HG02852 (cell line): Measurements from ENCODE around the gene TSPAN14.
"Not testable (repeated sequence)": the region's sequence is repeated elsewhere in the genome, so short reads cannot be mapped to it uniquely, and the experiment has no call there.

ENCODE experiments used
- ATAC-seq: cut with Tn5 transposase; IDR thresholded peaks from one replicate; pipeline ENCODE4 v1.9.1; 2021; ENCODE audit warnings: mild to moderate bottlenecking, moderate library complexity; ENCODE audit not compliant: unreplicated experiment

The TSPAN14 gene, protein sequence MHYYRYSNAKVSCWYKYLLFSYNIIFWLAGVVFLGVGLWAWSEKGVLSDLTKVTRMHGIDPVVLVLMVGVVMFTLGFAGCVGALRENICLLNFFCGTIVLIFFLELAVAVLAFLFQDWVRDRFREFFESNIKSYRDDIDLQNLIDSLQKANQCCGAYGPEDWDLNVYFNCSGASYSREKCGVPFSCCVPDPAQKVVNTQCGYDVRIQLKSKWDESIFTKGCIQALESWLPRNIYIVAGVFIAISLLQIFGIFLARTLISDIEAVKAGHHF

DNA sequence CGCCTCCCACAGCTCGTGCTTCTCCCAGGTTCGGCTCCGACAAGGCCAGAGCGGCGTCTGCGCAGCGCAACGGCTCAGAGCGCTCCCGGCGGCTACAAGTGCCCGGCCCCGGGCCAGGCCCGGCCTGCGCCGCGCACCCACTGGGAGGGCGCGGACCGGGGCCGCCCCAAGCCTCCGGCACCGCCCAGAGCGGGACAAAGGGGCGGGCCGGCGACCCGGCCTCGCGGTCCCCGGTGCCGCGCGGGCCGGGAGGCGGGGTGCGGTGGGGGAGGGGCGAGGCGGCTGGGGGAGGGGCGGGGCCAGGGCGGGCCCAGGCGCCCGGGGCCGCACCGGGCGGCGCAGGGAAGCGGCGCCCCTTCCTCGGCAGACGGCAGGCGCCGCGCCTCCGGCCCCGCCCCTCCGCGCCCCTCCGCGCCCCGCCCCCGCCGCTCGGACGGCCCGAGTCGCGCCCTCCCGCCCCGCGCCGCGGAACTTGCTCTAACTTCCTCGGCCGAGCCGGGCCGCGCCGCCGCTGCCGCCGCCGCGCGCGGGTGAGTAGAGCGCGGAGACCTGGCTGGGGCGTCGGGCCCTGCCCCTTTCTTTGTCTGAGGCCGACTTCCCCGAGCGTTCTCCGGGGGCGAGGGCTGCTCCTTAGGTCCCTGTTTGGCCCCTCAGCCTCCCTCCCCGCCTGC, at the start of gene TSPAN14:
TSPAN14 (plus strand) TSS at position 469 of the 671 bp plus-strand sequence. CDS start 34,924 bp downstream, outside the sequence.
- ATAC-seq: peak; percentile 61

DNA sequence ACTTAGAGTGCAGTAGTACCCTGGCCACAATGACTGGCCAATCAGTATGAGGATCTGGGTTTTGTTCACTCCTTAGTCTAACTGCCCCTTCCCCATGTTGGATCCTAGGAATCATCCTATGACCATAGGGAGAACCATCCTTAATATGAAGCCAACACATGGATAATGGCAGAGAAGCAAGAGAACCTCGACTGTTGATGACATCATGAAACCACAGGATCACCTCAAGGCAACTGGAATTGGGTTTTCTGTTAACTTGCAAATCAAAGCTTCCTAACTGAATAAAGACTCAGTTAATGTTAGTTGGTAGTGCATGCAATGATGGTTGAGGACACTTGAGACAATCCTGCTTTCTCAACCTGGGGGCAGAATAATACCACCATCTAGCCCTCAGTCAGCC, 49.1 kb upstream of the TSPAN14 start:
- ATAC-seq: no peak

DNA sequence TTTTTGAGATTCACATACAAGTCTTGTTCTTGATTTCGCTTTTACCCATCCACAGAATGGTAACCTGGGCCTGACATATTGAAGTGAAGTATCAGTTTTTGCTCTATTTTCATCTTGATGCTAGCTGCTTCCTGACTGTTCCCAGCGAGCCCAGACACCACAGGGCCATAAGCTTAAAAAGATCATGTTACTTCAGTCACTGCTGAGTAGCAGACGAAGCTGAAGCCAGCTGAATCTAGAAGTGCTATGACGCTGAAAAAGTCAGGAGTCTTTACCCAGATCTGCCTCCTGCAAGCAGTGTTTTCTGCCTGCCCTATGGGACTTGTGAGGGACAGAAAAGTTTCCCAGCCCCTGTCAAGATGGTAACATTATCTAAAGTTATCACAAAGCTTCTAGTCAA, 48.5 kb upstream of the TSPAN14 start:
- no peak for ATAC-seq

DNA sequence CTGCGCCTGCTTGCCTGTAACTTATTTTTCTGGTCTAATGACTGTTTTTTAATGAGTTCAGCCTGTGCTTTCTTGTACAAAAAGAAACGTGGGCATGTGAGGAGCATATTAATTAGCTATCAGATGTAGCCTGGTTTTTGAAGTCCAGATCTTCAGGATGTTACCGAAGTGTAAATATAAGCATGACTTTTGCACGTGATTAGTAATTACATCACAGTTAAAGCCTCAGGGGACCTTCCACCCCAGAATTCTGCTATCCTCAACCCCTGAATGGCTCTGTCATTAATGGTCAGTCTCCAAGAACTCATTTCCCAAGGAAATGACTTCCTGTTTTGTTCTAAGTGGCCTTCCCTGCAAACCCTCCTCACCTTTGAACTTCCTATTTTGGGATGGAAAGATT, 47.9 kb upstream of the TSPAN14 start:
- no peak for ATAC-seq

DNA sequence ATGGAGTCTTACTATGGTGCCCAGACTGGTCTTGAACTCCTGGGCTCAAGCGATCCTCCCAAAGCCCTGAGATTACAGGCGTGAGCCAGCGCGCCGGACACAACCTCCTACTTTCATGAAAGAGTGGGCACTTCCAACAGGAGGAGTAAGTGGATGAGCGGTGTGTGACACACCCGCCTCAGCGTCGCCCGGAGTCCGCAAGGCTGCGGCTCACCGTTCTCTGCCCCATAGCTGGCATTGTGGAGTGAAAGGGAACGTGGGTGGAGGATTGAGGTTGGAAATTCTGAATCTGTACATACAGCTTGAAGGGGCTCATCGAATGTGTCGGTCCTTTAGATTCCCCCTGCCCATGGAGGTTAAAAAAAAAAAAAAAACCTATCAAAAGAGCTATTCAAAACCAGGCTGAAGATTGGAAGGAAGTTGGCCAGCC, 46.3 kb upstream of the TSPAN14 start:
- peak; percentile 26 for ATAC-seq

DNA sequence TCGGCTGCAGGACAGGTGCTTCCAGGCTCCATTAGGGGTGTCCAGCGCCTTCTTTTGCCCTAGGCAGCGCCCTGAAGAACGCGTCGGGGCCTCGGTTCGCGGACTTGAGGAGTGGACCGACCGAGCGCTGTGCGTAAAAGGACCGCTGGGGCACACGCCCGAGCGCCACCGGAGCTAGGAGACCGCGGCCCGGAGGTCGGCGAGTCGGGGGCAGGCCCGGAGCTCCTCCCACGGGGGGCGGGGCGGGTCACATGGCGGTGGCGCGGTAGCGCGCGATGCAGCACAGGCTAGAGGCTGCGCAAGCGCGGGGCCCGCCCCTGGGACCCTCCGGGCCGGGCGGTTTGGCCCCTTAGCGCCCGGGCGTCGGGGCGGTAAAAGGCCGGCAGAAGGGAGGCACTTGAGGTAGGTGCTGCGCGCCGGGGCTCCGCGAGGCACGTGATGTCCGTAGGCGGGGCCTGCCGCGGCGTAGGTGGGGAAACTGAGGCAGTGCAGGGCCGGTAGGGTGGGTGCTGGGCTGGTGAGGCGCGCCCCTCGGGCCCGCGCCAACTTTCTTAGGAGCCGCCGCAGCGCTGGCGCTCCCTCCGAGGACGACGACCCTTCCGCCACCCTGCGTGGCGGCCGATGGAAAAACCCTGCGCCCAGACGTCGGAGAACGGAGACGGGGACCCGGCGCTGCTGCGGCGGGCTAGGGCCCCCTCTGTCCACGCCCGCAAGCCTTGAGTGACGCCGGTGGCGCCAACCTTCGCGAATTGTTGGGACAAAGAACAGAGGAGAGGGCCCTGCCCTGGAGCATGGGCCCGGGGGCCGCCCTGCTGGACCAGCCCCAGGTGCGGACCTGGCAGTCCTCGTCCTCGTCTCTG, 45.6 kb upstream of the TSPAN14 start, which contains the start of gene PRXL2A:
PRXL2A (plus strand) TSS at position 310 of the 860 bp plus-strand sequence. CDS start 11,917 bp downstream, outside the sequence.
- ATAC-seq: peak; percentile 96

DNA sequence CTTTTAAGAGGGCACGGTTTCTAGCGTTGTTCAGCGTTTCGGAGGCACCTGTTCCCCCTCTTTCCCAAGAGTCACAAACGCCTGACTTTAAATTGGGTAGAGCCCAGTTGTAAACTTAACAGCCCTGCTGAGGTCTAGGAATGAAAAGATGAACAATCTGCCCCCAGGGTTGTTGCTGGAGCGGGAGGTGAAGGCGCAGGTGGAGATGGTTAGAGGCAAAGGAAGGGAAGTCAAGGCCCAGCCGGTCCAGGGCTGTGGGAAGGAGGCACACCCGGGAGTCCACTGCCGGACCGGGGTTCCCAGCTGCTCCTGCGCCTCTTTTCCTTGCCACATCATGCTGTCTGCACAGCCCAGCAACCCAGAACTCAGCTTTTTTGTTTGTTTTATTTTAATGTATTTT, 45.0 kb upstream of the TSPAN14 start:
- ATAC-seq: no peak

DNA sequence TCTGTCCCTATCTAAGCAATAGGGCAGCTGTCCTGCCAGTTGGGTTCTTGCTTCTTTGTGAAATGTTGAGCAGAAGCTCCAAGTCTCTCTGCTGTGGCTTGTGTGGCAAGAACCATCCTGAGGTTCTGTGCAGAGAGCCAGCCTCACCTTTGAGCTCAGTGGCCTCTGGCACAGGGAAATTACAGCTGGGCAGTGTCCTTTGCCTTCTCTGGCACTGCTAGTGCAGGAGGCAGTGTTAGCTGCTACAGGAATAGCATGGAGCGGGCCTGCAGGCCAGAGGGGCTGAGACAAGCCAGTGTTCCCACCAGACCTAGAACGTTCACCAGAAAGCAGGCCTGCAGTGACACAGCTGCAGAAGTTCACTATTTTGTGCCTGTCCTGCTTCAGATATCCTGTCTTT, 44.0 kb upstream of the TSPAN14 start:
- ATAC-seq: no peak

DNA sequence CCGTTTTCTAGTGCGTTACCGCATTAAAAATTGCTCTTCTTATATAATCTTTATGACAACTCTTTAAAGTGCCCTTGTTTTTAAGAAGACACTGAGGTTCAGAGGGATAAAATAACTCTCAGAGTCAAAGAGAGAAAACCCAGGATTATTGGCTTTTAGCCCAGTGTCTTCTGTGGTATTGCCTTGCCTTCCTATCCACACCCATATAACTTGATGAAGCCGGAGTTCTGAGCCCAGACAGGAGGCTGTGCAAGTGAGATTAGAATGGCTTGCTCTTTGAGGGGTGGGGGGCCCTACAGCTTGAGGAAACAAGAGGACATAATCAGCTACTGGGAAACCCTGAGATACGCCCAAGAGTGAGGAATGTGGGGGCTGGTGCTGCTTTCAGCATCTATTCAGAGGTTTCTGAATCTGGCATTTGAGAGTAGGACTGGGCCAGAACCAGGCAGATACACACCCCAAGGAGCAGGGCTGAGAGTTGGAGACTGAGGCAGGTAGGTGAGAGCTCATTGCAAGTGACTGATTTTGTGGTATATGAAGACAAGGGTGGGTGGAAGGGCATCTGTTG, 43.4 kb upstream of the TSPAN14 start:
- no peak for ATAC-seq

DNA sequence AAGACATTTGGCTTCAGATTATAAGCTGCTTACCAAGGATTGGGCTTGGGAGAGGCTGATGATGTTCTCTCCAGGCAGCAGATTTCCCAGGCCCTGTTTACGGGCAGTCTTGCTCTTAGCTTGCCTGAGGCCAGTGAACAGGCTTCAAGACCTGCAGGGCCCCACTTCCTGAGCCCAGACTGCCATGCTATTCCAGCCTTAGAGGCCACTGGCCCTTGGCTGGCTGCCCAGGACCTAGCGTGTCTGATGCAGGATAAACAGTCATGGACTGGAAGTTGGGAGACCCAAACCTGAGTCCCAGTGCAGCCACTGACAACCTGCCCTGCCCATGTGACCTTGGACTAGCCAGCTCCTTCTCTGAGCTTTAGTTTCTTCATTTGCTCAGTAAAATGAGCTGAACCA, 42.8 kb upstream of the TSPAN14 start:
- ATAC-seq: no peak

DNA sequence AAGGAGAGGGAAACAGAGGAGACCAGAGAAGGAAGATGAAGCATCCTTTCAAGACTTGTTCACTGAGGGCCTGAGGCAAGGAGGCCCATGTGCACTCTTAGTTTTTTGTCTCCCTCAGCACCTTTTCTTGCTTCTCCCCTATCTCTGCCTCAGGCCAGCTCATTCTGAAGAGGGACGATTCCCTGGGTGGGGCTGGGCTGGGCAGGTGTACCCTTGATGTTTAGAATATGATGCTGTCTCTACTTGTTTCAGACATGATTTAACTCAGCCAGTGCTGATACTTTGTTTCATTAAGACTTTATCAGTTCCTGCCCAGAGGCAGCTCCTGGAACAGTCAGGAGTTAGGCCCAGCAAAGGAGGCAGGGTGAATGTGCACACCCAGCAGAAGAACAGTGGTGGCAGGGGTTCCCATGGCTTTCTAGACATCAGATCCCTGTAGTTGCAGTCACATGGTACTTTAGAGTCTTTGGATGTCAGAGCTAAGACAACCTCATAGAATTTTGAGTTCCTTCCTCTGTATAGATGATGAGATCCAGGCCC, 42.4 kb upstream of the TSPAN14 start:
- ATAC-seq: no peak

DNA sequence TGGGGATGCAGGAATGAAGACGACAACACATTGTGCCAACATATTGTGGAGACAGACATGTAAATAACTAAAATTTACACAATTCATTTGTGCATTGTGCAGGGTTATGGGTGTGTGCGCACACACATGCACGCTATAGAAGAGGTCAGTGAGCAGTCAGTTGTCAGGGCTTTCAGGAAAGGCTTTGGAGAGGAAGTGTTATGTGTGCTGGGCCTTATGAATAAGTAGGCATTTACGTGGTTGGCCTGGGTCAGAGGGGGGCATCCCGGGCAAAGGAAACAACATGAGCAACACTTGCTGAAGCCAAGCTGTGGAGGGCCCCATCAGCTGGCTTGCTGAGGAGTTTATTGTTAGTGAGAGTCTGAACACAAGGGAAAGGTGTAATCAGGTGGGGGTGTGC, 41.6 kb upstream of the TSPAN14 start:
- ATAC-seq: no peak

DNA sequence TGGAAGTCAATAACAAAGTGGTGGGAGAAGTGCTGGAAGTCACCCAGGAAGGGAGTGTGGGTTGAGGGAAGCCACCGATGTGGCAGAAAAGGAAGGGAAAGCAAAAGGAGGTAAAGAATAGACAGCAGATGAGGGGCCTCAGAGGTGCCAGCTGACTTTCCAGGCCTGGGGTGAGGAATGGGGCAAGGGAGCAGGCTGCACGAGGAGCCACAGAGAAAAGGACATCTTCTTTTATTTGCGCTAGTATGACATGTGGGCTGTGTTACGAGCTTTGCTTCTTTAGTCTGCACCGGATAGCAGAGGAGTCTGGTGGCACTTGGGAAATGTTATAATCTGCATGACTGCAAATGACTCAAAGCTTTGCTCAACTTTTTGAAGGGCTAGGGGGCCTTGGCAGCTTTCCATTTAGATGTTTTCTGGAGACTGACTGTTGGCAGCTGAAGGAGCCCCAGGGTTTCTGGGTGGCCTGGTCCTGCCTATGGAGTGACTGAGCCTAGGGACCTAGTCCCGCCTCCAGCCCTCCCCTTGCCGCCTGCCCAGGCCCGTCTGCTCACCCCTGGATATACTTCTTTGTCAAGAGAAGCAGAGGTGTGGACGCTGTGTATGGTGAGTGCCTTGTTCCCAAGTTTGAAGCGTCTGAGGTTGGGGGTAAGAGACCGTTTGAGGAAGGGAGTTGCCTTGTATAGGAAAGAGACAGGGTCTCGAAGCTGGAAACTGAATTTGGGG, 40.7 kb upstream of the TSPAN14 start:
- ATAC-seq: no peak

DNA sequence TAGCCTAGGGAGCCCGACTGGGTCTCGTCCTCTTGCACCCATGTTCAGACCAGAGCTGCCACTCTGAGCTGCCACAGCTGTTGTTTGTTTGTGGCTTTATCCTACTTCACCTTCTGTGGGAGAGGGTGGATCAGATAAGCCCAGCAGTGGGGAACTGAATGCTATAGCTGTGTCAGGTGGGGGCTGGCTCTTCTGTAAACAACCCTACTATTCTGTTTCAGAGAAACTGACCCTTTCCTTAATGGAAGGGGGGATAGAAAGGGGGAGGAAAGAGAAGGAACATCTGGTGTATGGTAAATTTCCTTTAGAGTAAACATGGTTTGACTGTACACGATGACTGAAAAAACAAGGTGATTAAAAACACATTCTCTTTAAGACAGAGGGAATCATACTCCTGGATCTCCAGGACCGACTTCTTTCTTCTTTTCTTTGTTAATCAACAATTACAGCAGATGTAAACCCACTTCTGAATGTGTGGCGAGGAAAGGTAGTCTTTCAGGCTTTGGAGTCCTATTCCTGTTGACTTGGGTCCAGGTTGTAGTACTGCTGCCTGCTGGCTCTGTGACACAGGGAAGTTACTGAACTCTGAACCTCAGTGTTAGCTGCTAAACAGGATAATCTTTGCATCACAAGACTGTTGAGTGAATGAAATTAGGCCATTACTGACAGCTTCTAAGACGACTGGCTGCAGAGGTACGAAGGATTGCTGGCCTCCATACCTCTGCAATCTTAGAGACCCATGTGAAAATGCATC, 39.8 kb upstream of the TSPAN14 start:
- no peak for ATAC-seq

DNA sequence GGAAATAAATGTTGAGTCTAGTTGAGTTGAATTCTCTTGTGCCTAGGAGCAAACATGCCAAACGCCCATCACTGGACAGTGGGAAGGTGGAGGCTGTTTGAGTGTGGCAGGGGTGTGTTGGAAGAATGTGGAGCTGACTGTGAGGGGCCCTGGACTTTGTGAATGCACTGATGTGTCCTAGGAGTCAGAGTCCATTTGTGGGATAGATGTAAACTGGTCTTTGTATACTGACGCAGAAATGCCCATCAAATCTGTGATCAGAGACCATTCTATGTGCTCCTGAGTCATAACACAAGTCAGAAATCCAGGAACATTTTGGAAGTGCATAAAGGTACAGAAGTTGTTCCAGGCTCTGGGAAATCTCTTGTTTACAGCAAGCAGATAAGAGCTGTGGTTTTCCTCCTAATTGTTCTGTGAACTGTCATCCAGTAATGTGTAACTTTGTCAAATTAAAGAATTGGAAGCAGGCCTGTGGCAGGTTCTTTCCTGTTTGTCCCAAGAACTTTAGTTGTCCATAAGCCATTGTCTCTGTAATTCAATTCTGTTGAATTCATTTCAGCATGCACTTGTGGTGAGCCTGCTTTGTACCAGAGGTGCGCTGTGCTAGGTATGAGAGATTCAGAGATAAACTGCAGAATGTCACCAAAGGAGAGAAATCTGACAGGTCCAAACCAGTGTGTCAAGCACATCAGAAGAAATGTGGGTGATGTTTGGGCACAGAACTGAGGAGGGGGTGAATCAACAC, 38.2 kb upstream of the TSPAN14 start:
- ATAC-seq: no peak

DNA sequence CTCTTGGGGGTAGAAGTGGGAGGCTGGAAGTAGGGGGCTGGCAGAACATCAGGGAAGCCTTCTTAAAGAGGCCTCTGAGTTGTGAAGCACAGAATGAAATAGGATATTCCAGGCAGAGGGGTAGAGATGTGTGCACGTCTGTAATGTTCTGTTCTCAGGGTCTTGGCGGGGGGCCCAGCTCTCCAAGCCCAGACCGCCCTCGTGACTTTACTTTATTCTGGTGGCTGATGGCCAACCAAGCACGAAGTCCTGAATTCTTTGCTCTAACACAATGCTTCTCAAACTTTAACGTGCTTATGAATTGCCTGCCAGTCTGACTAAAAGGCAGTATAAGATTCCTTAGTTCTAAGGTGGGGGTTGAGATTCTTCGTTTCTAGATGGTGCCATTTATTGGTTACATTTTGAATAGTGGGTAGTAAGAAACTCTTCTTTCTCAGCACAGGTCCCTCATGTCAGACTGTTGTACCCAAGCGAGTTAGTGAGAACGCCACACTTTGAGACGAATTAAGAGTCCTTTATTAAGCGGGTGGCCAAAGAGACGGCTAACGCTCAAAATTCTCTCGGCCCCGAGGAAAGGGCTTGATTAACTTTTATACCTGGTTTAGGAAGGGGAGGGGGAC, 37.5 kb upstream of the TSPAN14 start:
- no peak for ATAC-seq

DNA sequence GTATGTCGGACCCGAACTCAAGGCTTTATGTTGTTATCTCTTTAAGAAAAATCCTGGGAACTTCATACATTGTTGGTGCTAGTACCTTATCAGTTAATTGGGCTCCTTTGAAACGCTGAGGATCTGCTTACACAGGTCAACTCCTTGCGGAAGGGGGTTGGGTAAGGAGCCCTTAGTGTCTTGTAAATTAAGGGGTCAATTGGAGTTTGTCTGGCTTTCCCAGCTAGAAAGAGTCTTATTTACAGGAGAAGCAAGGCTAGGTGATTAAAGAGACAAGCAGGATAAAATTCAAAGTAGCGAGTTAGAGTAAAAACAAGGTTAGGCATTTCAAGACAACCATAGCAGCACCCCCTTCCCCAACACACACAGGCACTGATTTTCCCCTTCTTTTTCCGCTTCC, 36.9 kb upstream of the TSPAN14 start:
- not testable (repeated sequence) for ATAC-seq

DNA sequence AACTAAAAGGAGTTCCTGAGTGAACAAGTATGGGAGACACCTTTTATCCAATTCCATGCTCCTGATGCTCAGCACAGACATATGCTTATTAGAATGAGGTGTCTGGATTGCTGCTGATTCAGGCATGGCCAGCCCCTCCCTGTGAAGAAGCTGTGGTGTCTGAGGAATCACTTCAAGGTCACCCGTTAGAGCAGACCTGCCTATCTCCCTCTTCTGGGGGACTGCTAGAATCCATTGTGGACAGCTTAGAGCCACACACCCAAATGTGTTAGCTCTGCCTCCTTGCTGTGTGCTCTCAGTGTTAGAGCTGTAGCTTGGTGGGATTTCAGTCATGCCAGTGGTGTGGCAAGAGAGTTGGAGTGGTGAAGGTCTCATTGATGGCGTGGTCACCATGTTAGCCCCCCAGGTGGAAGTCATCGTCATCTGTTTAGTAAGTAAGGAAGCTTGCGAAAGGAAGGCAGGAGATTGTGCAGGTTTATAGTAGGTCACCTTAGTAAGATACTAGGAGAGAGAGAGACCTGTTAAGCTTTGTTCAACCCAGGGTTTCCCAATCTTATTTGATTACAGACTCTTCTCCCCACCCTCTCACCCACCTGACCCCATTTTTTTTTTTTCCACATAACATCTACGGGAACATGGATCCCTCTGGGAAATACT, 32.9 kb upstream of the TSPAN14 start:
- peak; percentile 22 for ATAC-seq
